K562 (cell line): ENCODE data around the gene BNIP5. TPM values are rescaled to one million over a fixed set of nuclear protein-coding genes. Genes with fewer than 3 reads are reported as not detected.
A peak's percentile ranks its signal among the peaks of the same experiment; 100 is the strongest.

ENCODE experiments used
- ATAC-seq: fragments of 200-7000 bp; cut with Tn5 transposase; 3 replicates; pipeline ENCODE4 v1.9.1; 2020; ENCODE audit warnings: moderate library complexity
- BruUV-seq: library from RNA; stranded (reverse); fragments of 400-500 nt; replicated peaks from 2 replicates; lab custom pipeline; 2021; lab: Mats Ljungman, UMichigan
- CTCF ChIA-PET: fragments of 300-600 bp; formaldehyde crosslinking; extraction: SDS; loops from one replicate; lab custom pipeline; 2021; ENCODE audit warnings: low intra/inter-chr PET ratio; lab: Yijun Ruan, JAX
- POLR2A ChIA-PET: fragments of 300-600, 350-650 bp; sonication (Branson Sonifier 250); formaldehyde crosslinking; extraction: SDS; loops from one replicate; lab custom pipeline; 2021; ENCODE audit warnings: antibody characterized with exemption, inconsistent platforms; lab: Yijun Ruan, JAX
- DNase-seq, 4 experiments: peaks; one replicate each; pipeline versions ENCODE4 v3.0.0 to v3.0.0-alpha.2; 2011 to 2018; ENCODE audit warnings: low spot score in 3 of 4, mixed read lengths in 3 of 4; ENCODE audit errors: extremely low read depth in 1 of 4
- FAIRE-seq: peaks from 2 replicates; lab custom pipeline; 2011; peaks lifted over from hg19 to GRCh38; lab: Jason Lieb, UNC
- H2AFZ ChIP-seq: 2 replicates; pipeline ENCODE4 v1.6.0; 2011; ENCODE audit warnings: low read depth, low read length, control low read depth, inconsistent platforms
- H3K27ac ChIP-seq: fragments of 200-600 bp; 3 replicates; pipeline ENCODE4 v1.8.0; 2011; ENCODE audit warnings: low read depth, mild to moderate bottlenecking, control low read depth, inconsistent platforms, low read length, moderate library complexity, mixed read lengths; ENCODE audit errors: extremely low read depth
- H3K27me3 ChIP-seq, 2 experiments: fragments of 300-600 bp in 1 of 2; 2 replicates in 1 of 2; 3 replicates in 1 of 2; pipeline versions ENCODE4 v1.6.0 to v1.8.0; 2011; ENCODE audit warnings: inconsistent platforms in 2 of 2, low read length in 2 of 2, mild to moderate bottlenecking in 1 of 2, mixed read lengths in 1 of 2, moderate library complexity in 1 of 2; ENCODE audit not compliant: control insufficient read depth in 2 of 2, insufficient read depth in 2 of 2
- H3K36me3 ChIP-seq: fragments of 300-600 bp; 3 replicates; pipeline ENCODE4 v1.8.0; 2011; ENCODE audit warnings: mild to moderate bottlenecking, low read length, inconsistent platforms; ENCODE audit not compliant: control insufficient read depth, insufficient read depth
- H3K4me1 ChIP-seq, 2 experiments: fragments of 200-600 bp in 1 of 2; replicated peaks in 1 of 2; 2 replicates in 1 of 2; 3 replicates in 1 of 2; pipeline versions ENCODE4 v1.5.1 to v1.8.0; 2011; ENCODE audit warnings: inconsistent platforms in 2 of 2, low read length in 2 of 2, mild to moderate bottlenecking in 1 of 2, mixed read lengths in 1 of 2, moderate library complexity in 1 of 2; ENCODE audit not compliant: control insufficient read depth in 2 of 2, insufficient read depth in 2 of 2
- H3K4me2 ChIP-seq: 2 replicates; pipeline ENCODE4 v1.6.1; 2011; ENCODE audit warnings: low read length, control low read depth, inconsistent platforms, mixed read lengths; ENCODE audit not compliant: insufficient read depth
- H3K4me3 ChIP-seq: fragments of 200-600 bp; sonication (generic), shearing (Covaris generic); 2 replicates; pipeline ENCODE4 v1.5.1; 2016; ENCODE audit warnings: control low read depth, inconsistent platforms
- H3K79me2 ChIP-seq: fragments of 200-600 bp; 3 replicates; pipeline ENCODE4 v1.8.0; 2011; ENCODE audit warnings: low read length, inconsistent platforms; ENCODE audit not compliant: control insufficient read depth, insufficient read depth
- H3K9ac ChIP-seq, 2 experiments: 2 replicates each; pipeline versions ENCODE4 v1.6.0 to v1.6.1; 2011; ENCODE audit warnings: low read depth in 2 of 2, low read length in 2 of 2, control low read depth in 1 of 2, inconsistent platforms in 1 of 2, mild to moderate bottlenecking in 1 of 2, mixed read lengths in 1 of 2; ENCODE audit not compliant: insufficient read depth in 1 of 2
- H3K9me1 ChIP-seq: one replicate; pipeline ENCODE4 v1.6.0; 2011; ENCODE audit warnings: inconsistent platforms, mild to moderate bottlenecking, low read length, moderate library complexity; ENCODE audit not compliant: control insufficient read depth, insufficient read depth
- H3K9me3 ChIP-seq: replicated peaks from 2 replicates; pipeline ENCODE4 v1.5.1; 2011; ENCODE audit warnings: low read depth, low read length, inconsistent platforms; ENCODE audit not compliant: control insufficient read depth, insufficient read depth
- H4K20me1 ChIP-seq: replicated peaks from 2 replicates; pipeline ENCODE4 v1.6.1; 2011; ENCODE audit warnings: low read length, inconsistent platforms, mixed read lengths; ENCODE audit not compliant: control insufficient read depth, insufficient read depth
- ARHGAP35 ChIP-seq: fragments of 450-650 bp; IDR thresholded peaks from 2 replicates; pipeline ENCODE4 v1.6.1; 2018; ENCODE audit not compliant: partially characterized antibody
- BCOR ChIP-seq: fragments of 450-650 bp; IDR thresholded peaks from 2 replicates; pipeline ENCODE4 v1.6.1; 2016
- BRF1 ChIP-seq: IDR thresholded peaks from 3 replicates; pipeline ENCODE4 v1.6.1; 2011; ENCODE audit warnings: borderline replicate concordance, mild to moderate bottlenecking; ENCODE audit not compliant: insufficient read length; ENCODE audit errors: extremely low read depth
- GTF2F1 ChIP-seq: IDR thresholded peaks from 2 replicates; pipeline ENCODE4 v1.6.1; 2011; ENCODE audit warnings: low read depth, low read length, improper control_type of control experiment
- HDAC6 ChIP-seq: IDR thresholded peaks from 2 replicates; pipeline ENCODE4 v1.6.1; 2012; ENCODE audit warnings: low read depth, mild to moderate bottlenecking, control low read depth, inconsistent platforms, low read length, moderate library complexity
- NR0B1 ChIP-seq: fragments of 450-650 bp; IDR thresholded peaks from one replicate; pipeline ENCODE4 v1.6.1; 2018; ENCODE audit warnings: mild to moderate bottlenecking, moderate library complexity; ENCODE audit not compliant: partially characterized antibody
- RBM25 ChIP-seq: fragments of 200-400 bp; formaldehyde crosslinking; IDR thresholded peaks from 2 replicates; pipeline ENCODE4 v1.6.1; 2018; ENCODE audit warnings: low read length, low read depth, moderate library complexity; ENCODE audit not compliant: severe bottlenecking
- ZFP36 ChIP-seq: fragments of 150-350 bp; IDR thresholded peaks from 2 replicates; pipeline ENCODE4 v1.6.1; 2018; ENCODE audit warnings: low read length, low read depth; ENCODE audit not compliant: partially characterized antibody
- WGBS: fragments of 100-300 bp; shearing (Covaris generic); methylation state at CpG from one replicate; pipeline ENCODE4 v1.1.6; 2016; ENCODE audit warnings: low coverage, mixed read lengths; ENCODE audit not compliant: insufficient coverage; ENCODE audit errors: missing lambda C conversion rate; 5-methylcytosine and 5-hydroxymethylcytosine counted together
- in situ Hi-C: fragments of 300-500 bp; cut with MboI; formaldehyde crosslinking; loops from 4 replicates; pipeline ENCODE4 v1.15.0; 2018; ENCODE audit warnings: inconsistent platforms, mixed read lengths
- intact Hi-C: fragments of 100-400 bp; cut with micrococcal nuclease; formaldehyde crosslinking; loops from 2 replicates; pipeline ENCODE4 v1.14.2; 2022
- polyA plus RNA-seq, 8 experiments: library from polyadenylated mRNA; depleted of rRNA in 4 of 8; stranded (reverse) in 5 of 8; unstranded in 3 of 8; fragments of >200 nt; fragmentation: Nextera tagmentation in 2 of 8; fragmentation: Illumina TruSeq in 1 of 8; extraction: Ambion mirVana in 2 of 8; extraction: Trizol in 1 of 8; gene quantifications; 2 replicates each; pipeline versions ENCODE4 v1.2.1 to v1.2.3, GENCODE V29; 2011 to 2014; ENCODE audit warnings: inconsistent platforms in 1 of 8, missing spikeins in 1 of 8
- total RNA-seq, 7 experiments: library from RNA; depleted of rRNA in 6 of 7; stranded (reverse); fragments of >200 nt in 6 of 7; fragmentation: Illumina TruSeq in 2 of 7; extraction: Trizol in 2 of 7; gene quantifications; 2 replicates each; pipeline versions ENCODE4 v1.2.1 to v1.2.3, GENCODE V29; 2011 to 2021; ENCODE audit warnings: low replicate concordance in 1 of 7

BNIP5 gene
- total and polyA plus RNA-seq, 9 of the 15 experiments (the other 6 are each of a cell fraction or from before 2014, with no cell fraction given): not detected

- WGBS: 0% methylated on average over 1 of the region's 1 CpG
- Histone ChIP-seq H3K4me2 (no peak overlapping the region), H3K9me3 (no peaks in the 10 kb centered on the region), H3K27ac (no peak overlapping the region), H3K36me3 (no peaks in the 10 kb centered on the region), H3K9me1 (no peaks in the 10 kb centered on the region), H3K27me3 (peaks cover 20 to 58% of the 10 kb centered on the region in 2 experiments), H3K79me2 (no peaks in the 10 kb centered on the region), H3K4me3 (no peak overlapping the region), H4K20me1 (no peaks in the 10 kb centered on the region), H3K4me1 (peaks cover 8 to 15% of the 10 kb centered on the region in 2 experiments; a peak in 4 of 5 replicates), H3K9ac (no peak overlapping the region), H2AFZ (no peak overlapping the region)
- DNase-seq (no peak), ATAC-seq (no peak), FAIRE-seq (no peak)
- TF ChIP-seq NR0B1 (no peak), GTF2F1 (no peak)
- no TSS peak for BruUV-seq
- POLR2A ChIA-PET: interaction anchor here (0.5 to 1.0 kb wide), 3 partner anchors 23 to 341 kb away, joined by 3 read pairs; partner anchors contain the start of gene MAPK14
- in situ Hi-C loops (no loop called here), intact Hi-C loops (no loop called here)
- CTCF ChIA-PET: no interaction called here
Observed at GRCh38 chr6:36368421-36368820, 31.7 kb upstream of the BNIP5 start.

- no peaks in the 10 kb centered on the region for H3K36me3 ChIP-seq
- TF ChIP-seq BCOR (peak; percentile 28; the same call in 1 of the 2 replicates), RBM25 (peak; percentile 27), BRF1 (no peak), HDAC6 (no peak), ARHGAP35 (no peak), ZFP36 (peak; percentile 21)
- no peak for FAIRE-seq
- in situ Hi-C loops: no loop called here
- 4% methylated on average over 3 of the region's 3 CpGs for WGBS
- H3K9ac ChIP-seq: no peak overlapping the region
- ChIA-PET CTCF (no interaction called here), POLR2A (interaction anchor here (0.5 to 1.1 kb wide), 4 partner anchors 17 to 340 kb away, joined by 3 read pairs; partner anchors contain the start of gene MAPK14)
- BruUV-seq: no TSS peak
- H3K9me3 ChIP-seq: no peaks in the 10 kb centered on the region
- H3K4me1 ChIP-seq: peaks cover 8 to 15% of the 10 kb centered on the region in 2 experiments; a peak in 4 of 5 replicates
- H4K20me1 ChIP-seq: no peaks in the 10 kb centered on the region
- no peak for ATAC-seq
- no peak for DNase-seq
- no peak overlapping the region for H3K27ac ChIP-seq
- intact Hi-C loops: no loop called here
- H3K79me2 ChIP-seq: no peaks in the 10 kb centered on the region
- no peaks in the 10 kb centered on the region for H3K9me1 ChIP-seq
- H3K4me2 ChIP-seq: no peak overlapping the region
- no peak overlapping the region for H3K4me3 ChIP-seq
- H3K27me3 ChIP-seq: peaks cover 20 to 55% of the 10 kb centered on the region in 2 experiments
- H2AFZ ChIP-seq: no peak overlapping the region
Observed at GRCh38 chr6:36367743-36368142, 31.1 kb upstream of the BNIP5 start.
